Glutamatergic neuron (in vitro differentiated cells): ENCODE measurements around the gene ACAP3. TPM values are rescaled to one million over a fixed set of nuclear protein-coding genes. Genes with fewer than 3 reads are reported as not detected.
"Not testable (repeated sequence)": the region's sequence is repeated elsewhere in the genome, so short reads cannot be mapped to it uniquely, and the experiment has no call there.

Experiments used
- DNase-seq: peaks from one replicate; pipeline ENCODE4 v3.0.0; 2022
- H3K27ac Mint-ChIP-seq: one replicate; pipeline ENCODE4 v1.8.0; 2020; ENCODE audit warnings: mild to moderate bottlenecking, mixed read lengths, inconsistent platforms; ENCODE audit not compliant: unreplicated experiment
- H3K27me3 Mint-ChIP-seq: one replicate; pipeline ENCODE4 v1.8.0; 2020; ENCODE audit warnings: mild to moderate bottlenecking, moderate library complexity, mixed read lengths, inconsistent platforms; ENCODE audit not compliant: unreplicated experiment
- H3K36me3 Mint-ChIP-seq: one replicate; pipeline ENCODE4 v1.8.0; 2020; ENCODE audit warnings: mild to moderate bottlenecking, mixed read lengths, inconsistent platforms; ENCODE audit not compliant: unreplicated experiment
- H3K4me1 Mint-ChIP-seq: one replicate; pipeline ENCODE4 v1.8.0; 2020; ENCODE audit warnings: mild to moderate bottlenecking, low read depth, mixed read lengths, inconsistent platforms; ENCODE audit not compliant: unreplicated experiment
- H3K4me3 Mint-ChIP-seq: one replicate; pipeline ENCODE4 v1.8.0; 2020; ENCODE audit warnings: mild to moderate bottlenecking, mixed read lengths, inconsistent platforms; ENCODE audit not compliant: unreplicated experiment
- H3K9me3 Mint-ChIP-seq: one replicate; pipeline ENCODE4 v1.8.0; 2020; ENCODE audit warnings: mild to moderate bottlenecking, moderate library complexity, mixed read lengths, inconsistent platforms; ENCODE audit not compliant: unreplicated experiment
- CTCF ChIP-seq: fragments of 200-600 bp; sonication (generic); IDR thresholded peaks from one replicate; pipeline ENCODE4 v1.5.0; 2021; ENCODE audit not compliant: partially characterized antibody, unreplicated experiment
- total RNA-seq: library from RNA; stranded (reverse); fragmentation: NEBNext Ultra II Directional; extraction: Animal tissue kit (Norgen Biotek cat#: 25700); gene quantifications from one replicate; pipeline ENCODE4 v1.2.1, GENCODE V29; 2021; ENCODE audit not compliant: unreplicated experiment

ACAP3 gene
- total RNA-seq, 1 donor from 2014 or later: 1,099 TPM

GRCh38 chr1:1255078-1255477 is 52.7 kb downstream of the ACAP3 start:
- Mint-ChIP-seq H3K4me3 (no peak overlapping the region), H3K36me3 (no peaks in the 10 kb centered on the region), H3K9me3 (peaks cover 13% of the 10 kb centered on the region), H3K27me3 (peaks cover 5% of the 10 kb centered on the region), H3K27ac (no peak overlapping the region), H3K4me1 (peaks cover 12% of the 10 kb centered on the region)
- no peak for DNase-seq
- TF ChIP-seq CTCF: no peak

DNA sequence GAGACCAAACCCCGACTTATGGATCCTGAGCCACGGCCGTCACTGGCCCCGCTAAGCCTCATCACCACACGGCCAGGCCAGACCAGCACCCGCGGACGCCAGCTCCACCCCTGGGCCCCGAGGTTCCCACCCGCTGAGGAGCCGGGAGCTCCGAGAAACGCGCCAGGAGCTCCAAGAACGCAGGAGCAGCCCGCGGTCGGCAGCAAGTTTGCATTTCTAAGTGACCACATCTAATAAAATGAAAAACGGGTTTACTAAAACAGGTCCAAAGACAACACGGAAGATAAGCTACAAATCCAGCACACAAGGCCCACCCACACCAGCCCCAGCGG is 53.1 kb downstream of the ACAP3 start:
- no peak overlapping the region for H3K4me3 Mint-ChIP-seq
- no peak overlapping the region for H3K27ac Mint-ChIP-seq
- peaks cover 7% of the 10 kb centered on the region for H3K4me1 Mint-ChIP-seq
- H3K9me3 Mint-ChIP-seq: peaks cover 11% of the 10 kb centered on the region
- H3K36me3 Mint-ChIP-seq: no peaks in the 10 kb centered on the region
- no peak for DNase-seq
- TF ChIP-seq CTCF: no peak
- H3K27me3 Mint-ChIP-seq: peaks cover 5% of the 10 kb centered on the region

DNA sequence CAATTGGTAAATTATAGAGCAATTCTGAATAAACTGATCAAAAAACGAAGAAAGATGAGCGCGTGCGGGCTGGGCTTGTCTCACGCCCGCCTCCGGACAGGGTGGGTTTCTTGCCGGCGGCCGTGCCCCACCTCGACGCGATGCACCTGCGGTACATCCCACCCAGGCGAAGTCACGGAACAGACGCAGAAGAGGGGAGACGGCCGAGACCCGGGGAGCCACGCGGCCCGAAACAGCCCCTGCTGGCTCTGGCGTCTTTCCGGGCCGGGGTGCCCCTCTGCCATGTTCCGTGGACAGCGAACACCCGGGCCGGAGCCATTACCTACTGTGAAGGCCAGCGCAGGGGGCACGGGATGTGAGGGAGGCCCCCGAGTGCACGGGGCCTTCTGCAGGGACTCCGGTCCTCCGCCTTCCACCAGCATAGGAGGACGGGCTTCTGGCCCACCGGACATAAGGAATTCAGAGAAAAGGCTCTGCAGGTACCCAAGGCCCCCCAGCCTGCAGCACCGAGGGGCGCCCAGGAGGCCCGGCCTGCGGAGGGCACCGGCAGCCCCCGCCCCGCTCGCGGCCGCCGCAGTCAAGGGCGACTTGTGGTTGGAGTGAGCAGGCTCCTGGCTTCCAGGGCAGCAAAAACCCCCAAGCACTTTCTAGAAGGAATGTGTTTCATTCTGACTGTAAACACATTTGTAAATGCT is 53.6 kb downstream of the ACAP3 start:
- Mint-ChIP-seq H3K36me3 (no peaks in the 10 kb centered on the region), H3K27me3 (peaks cover 4% of the 10 kb centered on the region), H3K4me3 (no peak overlapping the region), H3K27ac (no peak overlapping the region), H3K4me1 (peaks cover 7% of the 10 kb centered on the region), H3K9me3 (peaks cover 8% of the 10 kb centered on the region)
- no peak for TF ChIP-seq CTCF
- no peak for DNase-seq

DNA sequence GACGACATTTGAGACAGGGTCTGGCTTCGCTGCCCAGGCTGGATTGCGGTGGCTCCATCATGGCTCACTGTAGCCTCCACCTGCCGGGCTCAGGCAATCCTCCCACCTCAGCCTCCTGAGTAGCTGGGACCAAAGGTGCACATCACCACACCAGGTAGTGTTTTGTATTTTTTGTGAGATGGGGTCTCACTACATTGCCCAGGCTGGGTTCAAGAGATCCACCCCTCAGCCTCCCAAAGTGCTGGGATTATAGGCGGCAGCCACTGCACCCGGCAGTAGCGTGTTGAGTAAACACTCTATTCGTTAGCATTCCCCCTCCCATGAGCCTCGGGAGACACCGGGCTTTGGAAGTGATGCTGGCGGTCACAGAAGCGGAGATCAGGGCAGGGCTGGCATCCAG is 54.4 kb downstream of the ACAP3 start:
- no peak for TF ChIP-seq CTCF
- H3K4me1 Mint-ChIP-seq: peaks cover 7% of the 10 kb centered on the region
- H3K4me3 Mint-ChIP-seq: no peak overlapping the region
- no peak for DNase-seq
- H3K9me3 Mint-ChIP-seq: peaks cover 4% of the 10 kb centered on the region
- peaks cover 4% of the 10 kb centered on the region for H3K27me3 Mint-ChIP-seq
- no peaks in the 10 kb centered on the region for H3K36me3 Mint-ChIP-seq
- H3K27ac Mint-ChIP-seq: no peak overlapping the region

DNA sequence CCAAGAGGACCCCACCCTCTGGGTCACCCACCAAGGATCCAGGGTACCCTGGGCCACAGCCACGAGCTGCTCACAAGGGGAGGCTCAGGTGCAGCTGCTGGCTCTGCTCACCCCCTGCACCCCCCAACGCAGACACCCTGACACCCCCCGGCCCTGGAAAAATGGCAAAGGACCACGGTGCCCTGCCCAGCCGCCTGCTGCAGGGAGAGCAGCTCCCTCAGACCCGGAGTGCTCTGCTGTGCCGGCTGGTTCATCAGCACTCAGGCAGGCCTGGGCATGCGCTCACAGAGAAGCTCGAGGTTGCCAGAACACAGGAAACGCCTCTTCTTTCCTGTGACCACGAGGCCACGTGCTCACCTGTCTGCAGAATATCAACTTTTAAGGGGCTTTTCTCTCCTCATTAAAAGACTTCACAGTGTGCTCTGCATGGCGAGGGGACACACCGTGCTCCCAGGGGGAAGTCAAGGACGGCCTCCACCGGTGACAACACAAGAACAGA is 56.9 kb downstream of the ACAP3 start:
- Mint-ChIP-seq H3K9me3 (peaks cover 4% of the 10 kb centered on the region), H3K4me3 (no peak overlapping the region), H3K27ac (no peak overlapping the region), H3K27me3 (no peaks in the 10 kb centered on the region), H3K36me3 (no peaks in the 10 kb centered on the region), H3K4me1 (peaks cover 2% of the 10 kb centered on the region)
- no peak for DNase-seq
- TF ChIP-seq CTCF: no peak

GRCh38 chr1:1248009-1248913 is 59.5 kb downstream of the ACAP3 start:
- H3K27me3 Mint-ChIP-seq, H3K27ac Mint-ChIP-seq: not testable (repeated sequence)

More at GRCh38 chr1:1248009-1248913, 59.5 kb downstream of the ACAP3 start:
- not testable (repeated sequence) for H3K4me3 Mint-ChIP-seq, H3K36me3 Mint-ChIP-seq, DNase-seq, H3K9me3 Mint-ChIP-seq, H3K4me1 Mint-ChIP-seq
